Esophagus squamous epithelium (tissue), 4 donors: ENCODE data around the gene EPHX1.

ENCODE experiments used
- POLR2A ChIP-seq, 4 donors: fragments of 450-650 bp; IDR thresholded peaks; one replicate each; pipeline ENCODE4 v1.6.1; 2017; ENCODE audit warnings: antibody characterized with exemption in 4 of 4, mild to moderate bottlenecking in 4 of 4, moderate library complexity in 3 of 4
- TF ChIP-seq, protein P1 (sequence below), 6 experiments: fragments of 450-650 bp in 4 of 6; fragments of 200-600 bp in 2 of 6; sonication (generic) in 2 of 6; IDR thresholded peaks; one replicate each; pipeline ENCODE4 v1.5.1; 2016 to 2019; ENCODE audit warnings: antibody characterized with exemption in 6 of 6, mild to moderate bottlenecking in 4 of 6, moderate library complexity in 4 of 6

DNA sequence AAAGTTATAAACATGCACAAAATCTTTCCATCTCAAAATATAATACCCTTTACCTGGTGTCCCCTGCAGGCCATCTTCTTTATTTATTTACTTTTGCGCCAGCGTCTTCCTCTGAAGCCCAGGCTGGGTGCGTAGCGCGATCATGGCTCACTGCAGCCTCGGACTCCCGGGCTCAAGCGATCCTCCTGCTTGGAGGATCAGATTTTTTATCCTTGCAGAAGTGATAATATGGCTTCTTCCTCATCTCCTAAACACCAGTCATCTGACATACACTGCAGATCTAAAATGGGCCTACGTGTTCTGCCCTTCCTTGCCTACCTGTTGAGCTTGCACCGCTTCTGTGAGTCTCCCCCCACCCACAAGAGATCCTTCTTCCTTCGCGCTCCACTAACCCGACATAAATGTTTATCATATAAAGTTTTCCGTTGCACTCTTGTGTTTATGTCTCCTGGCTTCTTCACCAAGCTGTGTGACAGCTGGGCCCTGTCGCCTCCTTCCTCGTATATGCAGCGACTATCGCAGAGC, 32.8 kb upstream of the EPHX1 start:
- TF ChIP-seq POLR2A (IDR thresholded peaks at IDR 0.05): no peak
- TF ChIP-seq, protein P1, sequence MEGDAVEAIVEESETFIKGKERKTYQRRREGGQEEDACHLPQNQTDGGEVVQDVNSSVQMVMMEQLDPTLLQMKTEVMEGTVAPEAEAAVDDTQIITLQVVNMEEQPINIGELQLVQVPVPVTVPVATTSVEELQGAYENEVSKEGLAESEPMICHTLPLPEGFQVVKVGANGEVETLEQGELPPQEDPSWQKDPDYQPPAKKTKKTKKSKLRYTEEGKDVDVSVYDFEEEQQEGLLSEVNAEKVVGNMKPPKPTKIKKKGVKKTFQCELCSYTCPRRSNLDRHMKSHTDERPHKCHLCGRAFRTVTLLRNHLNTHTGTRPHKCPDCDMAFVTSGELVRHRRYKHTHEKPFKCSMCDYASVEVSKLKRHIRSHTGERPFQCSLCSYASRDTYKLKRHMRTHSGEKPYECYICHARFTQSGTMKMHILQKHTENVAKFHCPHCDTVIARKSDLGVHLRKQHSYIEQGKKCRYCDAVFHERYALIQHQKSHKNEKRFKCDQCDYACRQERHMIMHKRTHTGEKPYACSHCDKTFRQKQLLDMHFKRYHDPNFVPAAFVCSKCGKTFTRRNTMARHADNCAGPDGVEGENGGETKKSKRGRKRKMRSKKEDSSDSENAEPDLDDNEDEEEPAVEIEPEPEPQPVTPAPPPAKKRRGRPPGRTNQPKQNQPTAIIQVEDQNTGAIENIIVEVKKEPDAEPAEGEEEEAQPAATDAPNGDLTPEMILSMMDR (IDR thresholded peaks at IDR 0.05): no peak
